ENCODE results near the gene SLIT3.
A peak's percentile ranks its signal among the peaks of the same experiment; 100 is the strongest.
"Not testable (repeated sequence)": the region's sequence is repeated elsewhere in the genome, so short reads cannot be mapped to it uniquely, and the experiment has no call there.

SLIT3 gene

GRCh38 chr5:168765551-168766425 is 535.2 kb downstream of the SLIT3 start:
- DNase-seq (ENCODE audit: low spot score) = no peak

GRCh38 chr5:168765086-168765550 is 535.8 kb downstream of the SLIT3 start:
- no peak for DNase-seq (ENCODE audit: low spot score)

- DNase-seq (ENCODE audit: low spot score) = no peak
These were observed 544.2 kb downstream of the SLIT3 start for GRCh38 chr5:168756453-168757391.

GRCh38 chr5:168755548-168756093 is 545.3 kb downstream of the SLIT3 start:
- no peak for DNase-seq (ENCODE audit: low spot score)

GRCh38 chr5:168753691-168754254 is 547.2 kb downstream of the SLIT3 start:
- DNase-seq (ENCODE audit: low spot score) = no peak

GRCh38 chr5:168752416-168753190 is 548.3 kb downstream of the SLIT3 start:
- no peak for DNase-seq (ENCODE audit: low spot score)

GRCh38 chr5:168752012-168752411 is 548.9 kb downstream of the SLIT3 start:
- DNase-seq (ENCODE audit: low spot score) = no peak

- DNase-seq (ENCODE audit: low spot score) = no peak
These were observed 550.0 kb downstream of the SLIT3 start for GRCh38 chr5:168750926-168751325.

- no peak for DNase-seq (ENCODE audit: low spot score)
These were observed 551.4 kb downstream of the SLIT3 start for GRCh38 chr5:168749391-168750100.

- DNase-seq (ENCODE audit: low spot score) = peak; percentile 89
These were observed 552.8 kb downstream of the SLIT3 start for GRCh38 chr5:168747987-168748777.

GRCh38 chr5:168746893-168747640 is 553.9 kb downstream of the SLIT3 start:
- DNase-seq (ENCODE audit: low spot score) = no peak

- DNase-seq (ENCODE audit: low spot score) = not testable (repeated sequence)
These were observed 554.6 kb downstream of the SLIT3 start for GRCh38 chr5:168746126-168746892.

GRCh38 chr5:168743617-168744016 is 557.3 kb downstream of the SLIT3 start:
- DNase-seq (ENCODE audit: low spot score) = no peak

- not testable (repeated sequence) for DNase-seq (ENCODE audit: low spot score)
These were observed 558.6 kb downstream of the SLIT3 start for GRCh38 chr5:168742311-168742710.

- no peak for DNase-seq (ENCODE audit: low spot score)
These were observed 560.1 kb downstream of the SLIT3 start for GRCh38 chr5:168740811-168741213.

GRCh38 chr5:168740092-168740800 is 560.7 kb downstream of the SLIT3 start:
- no peak for DNase-seq (ENCODE audit: low spot score)

GRCh38 chr5:168737066-168737465 is 563.9 kb downstream of the SLIT3 start:
- no peak for DNase-seq (ENCODE audit: low spot score)
